Neural cell (in vitro differentiated cells): ENCODE results near the gene DHFR. TPM values are rescaled to one million over a fixed set of nuclear protein-coding genes. Genes with fewer than 3 reads are reported as not detected.

Source experiments
- H2AFZ ChIP-seq: fragments of 200-600, 300-800 bp; sonication (generic), shearing (Covaris generic); 2 replicates; pipeline ENCODE4 v1.6.0; 2014; ENCODE audit warnings: low read depth, mild to moderate bottlenecking, antibody characterized with exemption, low read length, moderate library complexity
- H3F3A ChIP-seq: fragments of 200-600 bp; shearing (Covaris generic); 2 replicates; pipeline ENCODE4 v1.6.1; 2016; ENCODE audit warnings: mild to moderate bottlenecking, moderate library complexity, mixed read lengths, antibody characterized with exemption, low read length; ENCODE audit not compliant: insufficient read depth, poor library complexity, severe bottlenecking
- H3K27ac ChIP-seq: fragments of 200-600, 300-800 bp; sonication (generic), shearing (Covaris generic); 2 replicates; pipeline ENCODE4 v1.5.1; 2014; ENCODE audit warnings: mild to moderate bottlenecking, low read length, moderate library complexity
- H3K27me3 ChIP-seq: fragments of 300-800, 200-600 bp; sonication (generic), shearing (Covaris generic); 2 replicates; pipeline ENCODE4 v1.6.0; 2014; ENCODE audit warnings: mild to moderate bottlenecking, low read depth, low read length, moderate library complexity; ENCODE audit not compliant: insufficient read depth
- H3K36me3 ChIP-seq: fragments of 300-800, 200-600 bp; sonication (generic), shearing (Covaris generic); 2 replicates; pipeline ENCODE4 v1.5.1; 2014; ENCODE audit warnings: mild to moderate bottlenecking, antibody characterized with exemption, low read length, moderate library complexity; ENCODE audit not compliant: insufficient read depth
- H3K4me2 ChIP-seq: fragments of 300-800, 200-600 bp; sonication (generic), shearing (Covaris generic); 2 replicates; pipeline ENCODE4 v1.6.0; 2014; ENCODE audit warnings: mild to moderate bottlenecking, low read length
- H3K4me3 ChIP-seq: fragments of 300-800, 200-600 bp; sonication (generic), shearing (Covaris generic); 2 replicates; pipeline ENCODE4 v1.5.1; 2014; ENCODE audit warnings: mild to moderate bottlenecking, low read length, moderate library complexity
- H3K79me2 ChIP-seq: fragments of 200-600 bp; shearing (Covaris generic); replicated peaks from 2 replicates; pipeline ENCODE4 v1.6.0; 2014; ENCODE audit warnings: mild to moderate bottlenecking, low read length, moderate library complexity; ENCODE audit not compliant: insufficient read depth
- H3K9ac ChIP-seq: fragments of 300-800, 200-600 bp; sonication (generic), shearing (Covaris generic); 2 replicates; pipeline ENCODE4 v1.6.1; 2016; ENCODE audit warnings: mild to moderate bottlenecking, low read length, mixed read lengths
- H3K9me2 ChIP-seq: fragments of 200-600 bp; shearing (Covaris generic); 2 replicates; pipeline ENCODE4 v1.6.1; 2016; ENCODE audit warnings: mild to moderate bottlenecking, low read length, mixed read lengths; ENCODE audit not compliant: insufficient read depth
- H3K9me3 ChIP-seq: fragments of 200-600, 300-800 bp; sonication (generic), shearing (Covaris generic); 2 replicates; pipeline ENCODE4 v1.6.1; 2016; ENCODE audit warnings: mild to moderate bottlenecking, mixed run types, low read length, moderate library complexity, mixed read lengths
- H4K20me1 ChIP-seq: fragments of 200-600 bp; shearing (Covaris generic); 2 replicates; pipeline ENCODE4 v1.6.1; 2016; ENCODE audit warnings: mild to moderate bottlenecking, mixed run types; ENCODE audit not compliant: insufficient read depth
- CTCF ChIP-seq: fragments of 450-650 bp; IDR thresholded peaks from 2 replicates; pipeline ENCODE4 v1.5.1; 2014; ENCODE audit warnings: antibody characterized with exemption, mild to moderate bottlenecking, moderate library complexity; ENCODE audit not compliant: poor library complexity, severe bottlenecking
- EP300 ChIP-seq: fragments of 450-650 bp; conservative IDR thresholded peaks from 2 replicates; pipeline ENCODE4 v1.6.1; 2014; ENCODE audit warnings: antibody characterized with exemption, mild to moderate bottlenecking, moderate library complexity; ENCODE audit not compliant: poor library complexity, severe bottlenecking
- MXI1 ChIP-seq: fragments of 450-650 bp; conservative IDR thresholded peaks from 2 replicates; pipeline ENCODE4 v1.6.1; 2014; ENCODE audit warnings: antibody characterized with exemption, mild to moderate bottlenecking; ENCODE audit not compliant: poor library complexity, severe bottlenecking
- POLR2AphosphoS5 ChIP-seq: IDR thresholded peaks from 2 replicates; pipeline ENCODE4 v1.6.1; 2012
- RAD21 ChIP-seq: fragments of 450-650 bp; conservative IDR thresholded peaks from 2 replicates; pipeline ENCODE4 v1.6.1; 2014; ENCODE audit warnings: antibody characterized with exemption, mild to moderate bottlenecking, moderate library complexity
- SMC3 ChIP-seq: fragments of 450-650 bp; conservative IDR thresholded peaks from 2 replicates; pipeline ENCODE4 v1.6.1; 2014; ENCODE audit warnings: antibody characterized with exemption, mild to moderate bottlenecking, moderate library complexity; ENCODE audit not compliant: poor library complexity
- polyA plus RNA-seq: library from polyadenylated mRNA; depleted of rRNA; stranded (reverse); fragments of >200 nt; gene quantifications from 2 replicates; pipeline ENCODE4 v1.2.3, GENCODE V29; 2014
- small RNA-seq, 3 experiments: library from RNA; depleted of rRNA; stranded (forward); fragments of <200 nt; gene quantifications; one replicate each; pipeline ENCODE3, GENCODE V24; 2012
- TF ChIP-seq, protein P1 (sequence below): IDR thresholded peaks from 2 replicates; pipeline ENCODE4 v1.6.1; 2012; ENCODE audit warnings: borderline replicate concordance

The DHFR gene
- polyA plus RNA-seq, 1 donor from 2014 or later = 21.2 TPM

DNA sequence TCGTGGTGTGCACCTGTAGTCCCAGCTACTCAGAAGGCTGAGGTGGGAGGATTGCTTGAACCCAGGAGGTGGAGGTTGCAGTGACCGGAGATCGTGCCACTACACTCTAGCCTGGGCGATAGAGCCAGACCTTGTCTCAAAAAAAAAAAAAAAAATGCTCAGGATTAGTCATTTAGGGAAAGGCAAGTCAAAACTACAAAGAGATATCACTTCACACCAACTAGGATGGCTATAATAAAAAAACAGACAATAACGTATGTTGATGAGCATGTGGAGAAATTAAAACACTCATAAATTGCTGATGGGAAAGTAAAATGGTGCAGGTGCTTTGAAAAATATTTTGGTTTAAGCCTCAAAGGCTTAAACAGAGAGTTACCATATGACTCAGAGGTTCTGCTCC is 78.4 kb downstream of the DHFR start:
- Histone ChIP-seq H3K4me2 (no peak overlapping the region), H3K27me3 (peaks cover 8% of the 10 kb centered on the region), H3K9me2 (no peaks in the 10 kb centered on the region), H3K27ac (no peak overlapping the region), H3K36me3 (no peaks in the 10 kb centered on the region), H2AFZ (no peak overlapping the region), H3K4me3 (no peak overlapping the region), H3F3A (no peaks in the 10 kb centered on the region), H3K9me3 (no peaks in the 10 kb centered on the region), H3K9ac (no peak overlapping the region), H4K20me1 (no peaks in the 10 kb centered on the region), H3K79me2 (no peaks in the 10 kb centered on the region)
- no peak for TF ChIP-seq CTCF
- TF ChIP-seq SMC3 = no peak
- TF ChIP-seq, protein P1, sequence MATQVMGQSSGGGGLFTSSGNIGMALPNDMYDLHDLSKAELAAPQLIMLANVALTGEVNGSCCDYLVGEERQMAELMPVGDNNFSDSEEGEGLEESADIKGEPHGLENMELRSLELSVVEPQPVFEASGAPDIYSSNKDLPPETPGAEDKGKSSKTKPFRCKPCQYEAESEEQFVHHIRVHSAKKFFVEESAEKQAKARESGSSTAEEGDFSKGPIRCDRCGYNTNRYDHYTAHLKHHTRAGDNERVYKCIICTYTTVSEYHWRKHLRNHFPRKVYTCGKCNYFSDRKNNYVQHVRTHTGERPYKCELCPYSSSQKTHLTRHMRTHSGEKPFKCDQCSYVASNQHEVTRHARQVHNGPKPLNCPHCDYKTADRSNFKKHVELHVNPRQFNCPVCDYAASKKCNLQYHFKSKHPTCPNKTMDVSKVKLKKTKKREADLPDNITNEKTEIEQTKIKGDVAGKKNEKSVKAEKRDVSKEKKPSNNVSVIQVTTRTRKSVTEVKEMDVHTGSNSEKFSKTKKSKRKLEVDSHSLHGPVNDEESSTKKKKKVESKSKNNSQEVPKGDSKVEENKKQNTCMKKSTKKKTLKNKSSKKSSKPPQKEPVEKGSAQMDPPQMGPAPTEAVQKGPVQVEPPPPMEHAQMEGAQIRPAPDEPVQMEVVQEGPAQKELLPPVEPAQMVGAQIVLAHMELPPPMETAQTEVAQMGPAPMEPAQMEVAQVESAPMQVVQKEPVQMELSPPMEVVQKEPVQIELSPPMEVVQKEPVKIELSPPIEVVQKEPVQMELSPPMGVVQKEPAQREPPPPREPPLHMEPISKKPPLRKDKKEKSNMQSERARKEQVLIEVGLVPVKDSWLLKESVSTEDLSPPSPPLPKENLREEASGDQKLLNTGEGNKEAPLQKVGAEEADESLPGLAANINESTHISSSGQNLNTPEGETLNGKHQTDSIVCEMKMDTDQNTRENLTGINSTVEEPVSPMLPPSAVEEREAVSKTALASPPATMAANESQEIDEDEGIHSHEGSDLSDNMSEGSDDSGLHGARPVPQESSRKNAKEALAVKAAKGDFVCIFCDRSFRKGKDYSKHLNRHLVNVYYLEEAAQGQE = no peak
- TF ChIP-seq POLR2AphosphoS5 = no peak
- no peak for TF ChIP-seq RAD21
- TF ChIP-seq EP300 = no peak
- TF ChIP-seq MXI1 = no peak

Small RNAs within 50 kb of the gene (small RNA-seq; reads per million reads assigned to genes)
- gene DBIP2 (0 reads per million in 3 experiments), gene MTRNR2L2 (0 to 0.16 (median 0) reads per million in 3 experiments)

Other genes with a start within 250 kb of the DHFR start
- 74.7 and 75.8 TPM in 2 replicates for gene ZFYVE16, start 246.9 kb downstream of the DHFR start, polyA plus RNA-seq
- 3.3 and 5.3 TPM in 2 replicates for gene FAM151B, start 166.9 kb downstream of the DHFR start, polyA plus RNA-seq
- 0.08 and 0.32 TPM in 2 replicates for gene ANKRD34B, start 84.7 kb downstream of the DHFR start, polyA plus RNA-seq
- gene MSH3, start 331 bp downstream of the DHFR start, polyA plus RNA-seq = 7.0 and 9.8 TPM in 2 replicates